ENCODE results near the gene DNAJB14. TPM values are rescaled to one million over a fixed set of nuclear protein-coding genes. Genes with fewer than 3 reads are reported as not detected.

The DNAJB14 gene
- total RNA-seq, 1 donor from 2014 or later: 60.5 TPM

GRCh38 chr4:99915449-99915848, 31.0 kb downstream of the DNAJB14 start:
- H3K9me3 Mint-ChIP-seq (ENCODE audit: unreplicated experiment): peaks cover 6% of the 10 kb centered on the region
- peaks cover 17% of the 10 kb centered on the region for H3K36me3 Mint-ChIP-seq (ENCODE audit: low read depth, unreplicated experiment)
- H3K4me3 ChIP-seq (ENCODE audit: insufficient read depth, low read depth, low read length): no peak overlapping the region
- no peaks in the 10 kb centered on the region for H3K27me3 Mint-ChIP-seq (ENCODE audit: low read depth, unreplicated experiment)
- no peak overlapping the region for H2AFZ ChIP-seq (ENCODE audit: low read depth, low read length)
- H3K27ac Mint-ChIP-seq (ENCODE audit: unreplicated experiment): no peak overlapping the region
- no peaks in the 10 kb centered on the region for H3K4me1 ChIP-seq (ENCODE audit: insufficient read depth, low read length)
- H3K4me2 ChIP-seq (ENCODE audit: low read length): no peak overlapping the region
- DNase-seq (ENCODE audit: low read depth) (no peak), FAIRE-seq (peak; percentile 56)
- H3K79me2 ChIP-seq (ENCODE audit: insufficient read depth, low read length): peaks cover 5% of the 10 kb centered on the region
- H3K27ac ChIP-seq (ENCODE audit: low read depth, low read length): no peak overlapping the region
- no peak overlapping the region for H3K9ac ChIP-seq (ENCODE audit: low read length)
- H3K4me1 Mint-ChIP-seq (ENCODE audit: low read depth, unreplicated experiment): no peaks in the 10 kb centered on the region
- H3K36me3 ChIP-seq (ENCODE audit: insufficient read depth, low read length): peaks cover 3% of the 10 kb centered on the region
- H3K4me3 Mint-ChIP-seq (ENCODE audit: unreplicated experiment): no peak overlapping the region
- no peaks in the 10 kb centered on the region for H4K20me1 ChIP-seq (ENCODE audit: insufficient read depth, low read length)
- H3K9me3 ChIP-seq (ENCODE audit: insufficient read depth, low read depth, low read length): no peaks in the 10 kb centered on the region
- H3K27me3 ChIP-seq (ENCODE audit: insufficient read depth, low read length): no peaks in the 10 kb centered on the region
- TF ChIP-seq CTCF (IDR thresholded peaks at IDR 0.05; ENCODE audit: insufficient read depth, low read depth, low read length) (no peak), EZH2 (IDR thresholded peaks at IDR 0.05; ENCODE audit: insufficient read depth, low read length) (no peak)

GRCh38 chr4:99894998-99895397, 51.4 kb downstream of the DNAJB14 start:
- FAIRE-seq (no peak), DNase-seq (ENCODE audit: low read depth) (no peak)
- no peaks in the 10 kb centered on the region for H4K20me1 ChIP-seq (ENCODE audit: insufficient read depth, low read length)
- H3K27ac ChIP-seq (ENCODE audit: low read depth, low read length): no peak overlapping the region
- no peaks in the 10 kb centered on the region for H3K9me3 ChIP-seq (ENCODE audit: insufficient read depth, low read depth, low read length)
- H3K4me1 Mint-ChIP-seq (ENCODE audit: low read depth, unreplicated experiment): peaks cover 17% of the 10 kb centered on the region
- peak overlapping the region; percentile 87 for H3K4me3 Mint-ChIP-seq (ENCODE audit: unreplicated experiment)
- H3K36me3 Mint-ChIP-seq (ENCODE audit: low read depth, unreplicated experiment): no peaks in the 10 kb centered on the region
- H2AFZ ChIP-seq (ENCODE audit: low read depth, low read length): no peak overlapping the region
- H3K4me3 ChIP-seq (ENCODE audit: insufficient read depth, low read depth, low read length): peak overlapping the region; percentile 92
- no peaks in the 10 kb centered on the region for H3K9me3 Mint-ChIP-seq (ENCODE audit: unreplicated experiment)
- H3K9ac ChIP-seq (ENCODE audit: low read length): peak overlapping the region; percentile 75
- H3K4me2 ChIP-seq (ENCODE audit: low read length): peak overlapping the region; percentile 93
- H3K27me3 ChIP-seq (ENCODE audit: insufficient read depth, low read length): no peaks in the 10 kb centered on the region
- peaks cover 43% of the 10 kb centered on the region for H3K79me2 ChIP-seq (ENCODE audit: insufficient read depth, low read length)
- no peak for TF ChIP-seq CTCF (IDR thresholded peaks at IDR 0.05; ENCODE audit: insufficient read depth, low read depth, low read length)
- TF ChIP-seq EZH2 (IDR thresholded peaks at IDR 0.05; ENCODE audit: insufficient read depth, low read length): no peak
- peaks cover 8% of the 10 kb centered on the region for H3K36me3 ChIP-seq (ENCODE audit: insufficient read depth, low read length)
- H3K27me3 Mint-ChIP-seq (ENCODE audit: low read depth, unreplicated experiment): no peaks in the 10 kb centered on the region
- H3K4me1 ChIP-seq (ENCODE audit: insufficient read depth, low read length): peaks cover 5% of the 10 kb centered on the region
- peak overlapping the region; percentile 87 for H3K27ac Mint-ChIP-seq (ENCODE audit: unreplicated experiment)

GRCh38 chr4:99894161-99894997, 52.0 kb downstream of the DNAJB14 start, which contains the start of gene LAMTOR3:
Gene LAMTOR3, minus strand, starts transcription at chr4:99894427. Its CDS starts 464 bp downstream, at chr4:99893963.
- Histone ChIP-seq H3K79me2 (ENCODE audit: insufficient read depth, low read length) (peaks cover 49% of the 10 kb centered on the region), H3K36me3 (ENCODE audit: insufficient read depth, low read length) (peaks cover 8% of the 10 kb centered on the region), H3K9me3 (ENCODE audit: insufficient read depth, low read depth, low read length) (no peaks in the 10 kb centered on the region), H3K27me3 (ENCODE audit: insufficient read depth, low read length) (no peaks in the 10 kb centered on the region), H3K4me1 (ENCODE audit: insufficient read depth, low read length) (peaks cover 5% of the 10 kb centered on the region), H3K4me2 (ENCODE audit: low read length) (peak within 1 kb of the TSS; percentile 93), H4K20me1 (ENCODE audit: insufficient read depth, low read length) (no peaks in the 10 kb centered on the region), H2AFZ (ENCODE audit: low read depth, low read length) (peak within 1 kb of the TSS; percentile 85), H3K27ac (ENCODE audit: low read depth, low read length) (peak within 1 kb of the TSS; percentile 92), H3K4me3 (ENCODE audit: insufficient read depth, low read depth, low read length) (peak within 1 kb of the TSS; percentile 92), H3K9ac (ENCODE audit: low read length) (peak within 1 kb of the TSS; percentile 93)
- H3K27ac Mint-ChIP-seq (ENCODE audit: unreplicated experiment): peak within 1 kb of the TSS; percentile 95
- DNase-seq (ENCODE audit: low read depth): peak; percentile 78
- peak within 1 kb of the TSS; percentile 98 for H3K4me3 Mint-ChIP-seq (ENCODE audit: unreplicated experiment)
- no peak for TF ChIP-seq EZH2 (IDR thresholded peaks at IDR 0.05; ENCODE audit: insufficient read depth, low read length)
- TF ChIP-seq CTCF (IDR thresholded peaks at IDR 0.05; ENCODE audit: insufficient read depth, low read depth, low read length): no peak
- no peaks in the 10 kb centered on the region for H3K27me3 Mint-ChIP-seq (ENCODE audit: low read depth, unreplicated experiment)
- no peaks in the 10 kb centered on the region for H3K36me3 Mint-ChIP-seq (ENCODE audit: low read depth, unreplicated experiment)
- FAIRE-seq: peak; percentile 78
- peaks cover 17% of the 10 kb centered on the region for H3K4me1 Mint-ChIP-seq (ENCODE audit: low read depth, unreplicated experiment)
- no peaks in the 10 kb centered on the region for H3K9me3 Mint-ChIP-seq (ENCODE audit: unreplicated experiment)

All from astrocyte (in vitro differentiated cells and primary cell).